ENCODE data around the gene ISYNA1. TPM values are rescaled to one million over a fixed set of nuclear protein-coding genes. Genes with fewer than 3 reads are reported as not detected.

Gene ISYNA1
- total and polyA plus RNA-seq, 4 donors, result 4.7 to 41.9 (median 10.1) TPM

DNA sequence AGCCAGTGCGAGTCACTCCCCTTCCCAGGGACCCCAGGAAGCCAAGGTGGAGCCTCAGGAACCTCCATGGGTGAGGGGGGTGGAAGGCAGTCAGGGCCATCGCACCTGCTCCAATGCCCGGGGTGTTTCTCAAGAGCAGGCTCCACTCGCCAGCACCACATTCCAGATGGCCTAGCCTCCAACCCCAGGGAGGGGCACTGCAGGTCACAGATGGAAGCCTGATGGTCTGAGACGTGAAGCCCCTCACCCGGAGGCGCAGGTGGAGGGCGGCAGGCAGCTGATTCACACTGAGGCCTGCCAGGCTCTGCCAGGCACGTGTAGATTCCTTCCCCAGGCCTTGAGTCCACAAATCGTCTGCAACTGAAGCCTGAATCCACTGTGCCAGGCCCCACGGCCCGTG, 23.0 kb upstream of the ISYNA1 start (continued):
- TF ChIP-seq, protein P1, sequence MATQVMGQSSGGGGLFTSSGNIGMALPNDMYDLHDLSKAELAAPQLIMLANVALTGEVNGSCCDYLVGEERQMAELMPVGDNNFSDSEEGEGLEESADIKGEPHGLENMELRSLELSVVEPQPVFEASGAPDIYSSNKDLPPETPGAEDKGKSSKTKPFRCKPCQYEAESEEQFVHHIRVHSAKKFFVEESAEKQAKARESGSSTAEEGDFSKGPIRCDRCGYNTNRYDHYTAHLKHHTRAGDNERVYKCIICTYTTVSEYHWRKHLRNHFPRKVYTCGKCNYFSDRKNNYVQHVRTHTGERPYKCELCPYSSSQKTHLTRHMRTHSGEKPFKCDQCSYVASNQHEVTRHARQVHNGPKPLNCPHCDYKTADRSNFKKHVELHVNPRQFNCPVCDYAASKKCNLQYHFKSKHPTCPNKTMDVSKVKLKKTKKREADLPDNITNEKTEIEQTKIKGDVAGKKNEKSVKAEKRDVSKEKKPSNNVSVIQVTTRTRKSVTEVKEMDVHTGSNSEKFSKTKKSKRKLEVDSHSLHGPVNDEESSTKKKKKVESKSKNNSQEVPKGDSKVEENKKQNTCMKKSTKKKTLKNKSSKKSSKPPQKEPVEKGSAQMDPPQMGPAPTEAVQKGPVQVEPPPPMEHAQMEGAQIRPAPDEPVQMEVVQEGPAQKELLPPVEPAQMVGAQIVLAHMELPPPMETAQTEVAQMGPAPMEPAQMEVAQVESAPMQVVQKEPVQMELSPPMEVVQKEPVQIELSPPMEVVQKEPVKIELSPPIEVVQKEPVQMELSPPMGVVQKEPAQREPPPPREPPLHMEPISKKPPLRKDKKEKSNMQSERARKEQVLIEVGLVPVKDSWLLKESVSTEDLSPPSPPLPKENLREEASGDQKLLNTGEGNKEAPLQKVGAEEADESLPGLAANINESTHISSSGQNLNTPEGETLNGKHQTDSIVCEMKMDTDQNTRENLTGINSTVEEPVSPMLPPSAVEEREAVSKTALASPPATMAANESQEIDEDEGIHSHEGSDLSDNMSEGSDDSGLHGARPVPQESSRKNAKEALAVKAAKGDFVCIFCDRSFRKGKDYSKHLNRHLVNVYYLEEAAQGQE (IDR thresholded peaks at IDR 0.05), result no peak
- TF ChIP-seq EGR1 (IDR thresholded peaks at IDR 0.05; ENCODE audit: low read depth in 2 of 2) (no peak), SP1 (IDR thresholded peaks at IDR 0.05) (no peak), RAD21 (IDR thresholded peaks at IDR 0.05) (no peak), RXRA (IDR thresholded peaks at IDR 0.05) (no peak), NR2F2 (IDR thresholded peaks at IDR 0.05) (no peak)
- TF ChIP-seq, protein P2, sequence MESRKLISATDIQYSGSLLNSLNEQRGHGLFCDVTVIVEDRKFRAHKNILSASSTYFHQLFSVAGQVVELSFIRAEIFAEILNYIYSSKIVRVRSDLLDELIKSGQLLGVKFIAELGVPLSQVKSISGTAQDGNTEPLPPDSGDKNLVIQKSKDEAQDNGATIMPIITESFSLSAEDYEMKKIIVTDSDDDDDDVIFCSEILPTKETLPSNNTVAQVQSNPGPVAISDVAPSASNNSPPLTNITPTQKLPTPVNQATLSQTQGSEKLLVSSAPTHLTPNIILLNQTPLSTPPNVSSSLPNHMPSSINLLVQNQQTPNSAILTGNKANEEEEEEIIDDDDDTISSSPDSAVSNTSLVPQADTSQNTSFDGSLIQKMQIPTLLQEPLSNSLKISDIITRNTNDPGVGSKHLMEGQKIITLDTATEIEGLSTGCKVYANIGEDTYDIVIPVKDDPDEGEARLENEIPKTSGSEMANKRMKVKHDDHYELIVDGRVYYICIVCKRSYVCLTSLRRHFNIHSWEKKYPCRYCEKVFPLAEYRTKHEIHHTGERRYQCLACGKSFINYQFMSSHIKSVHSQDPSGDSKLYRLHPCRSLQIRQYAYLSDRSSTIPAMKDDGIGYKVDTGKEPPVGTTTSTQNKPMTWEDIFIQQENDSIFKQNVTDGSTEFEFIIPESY (IDR thresholded peaks at IDR 0.05), result no peak

DNA sequence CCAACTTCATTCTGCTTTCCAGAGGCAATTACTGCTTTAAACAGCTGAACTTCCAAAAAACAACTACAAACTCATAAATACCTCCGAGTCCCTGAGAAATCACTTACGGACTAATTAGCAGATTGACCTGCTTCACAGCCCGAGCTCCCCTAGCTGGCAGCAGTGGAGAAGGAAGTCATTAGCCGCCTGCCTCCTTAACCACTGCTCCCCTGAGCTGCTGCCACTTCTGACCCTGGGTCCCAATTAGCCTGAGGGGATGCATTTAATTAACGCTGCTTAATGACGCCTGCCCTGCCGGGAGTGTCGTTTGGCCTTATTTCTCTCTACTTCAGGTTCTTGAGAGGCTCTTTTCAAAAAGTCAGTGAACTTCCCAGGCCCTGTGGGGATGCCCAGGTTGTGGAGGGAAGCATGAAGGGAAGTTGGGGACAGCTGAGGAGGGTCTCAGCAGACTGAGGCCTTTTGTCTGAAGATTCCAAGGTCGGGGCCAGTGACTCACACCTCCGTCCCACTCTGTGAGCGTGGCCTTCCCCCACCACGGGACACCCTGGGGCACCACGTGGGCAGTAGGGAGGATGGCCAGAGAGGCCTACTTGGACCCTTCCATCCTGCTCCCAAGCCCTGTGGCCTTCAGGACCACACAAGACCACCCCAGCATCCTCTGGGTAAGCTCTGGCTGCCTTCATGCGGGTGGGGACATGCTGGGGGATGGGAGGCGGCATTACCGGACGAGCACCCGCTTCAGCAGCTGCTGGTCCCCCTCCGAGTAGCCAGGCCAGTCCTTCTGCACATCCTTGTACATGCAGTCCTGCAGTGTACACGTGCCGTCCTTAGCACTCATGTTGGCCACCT, 19.8 kb upstream of the ISYNA1 start:
- WGBS, result 89% methylated on average over 21 of the region's 21 CpGs
- Histone ChIP-seq H3K27me3 (ENCODE audit: control insufficient read depth in 4 of 4, insufficient read depth in 4 of 4, low read length in 3 of 4) (no peaks in the 10 kb centered on the region), H3K4me3 (ENCODE audit: low read depth in 1 of 3, low read length in 3 of 3) (no peak overlapping the region), H3K36me3 (ENCODE audit: control insufficient read depth in 4 of 4, insufficient read depth in 3 of 4, low read depth in 1 of 4, low read length in 3 of 4) (peaks cover 9 to 44% (median 13%) of the 10 kb centered on the region in 4 donors), H3K4me1 (ENCODE audit: control insufficient read depth in 4 of 4, insufficient read depth in 4 of 4, low read length in 3 of 4) (peaks cover 4 to 12% (median 6%) of the 10 kb centered on the region in 4 donors), H3K27ac (ENCODE audit: low read depth in 1 of 2, low read length in 2 of 2) (no peak overlapping the region), H3K9ac (ENCODE audit: low read depth in 1 of 2, low read length in 2 of 2) (no peak overlapping the region), H3K9me3 (ENCODE audit: control insufficient read depth in 4 of 4, low read length in 3 of 4) (no peaks in the 10 kb centered on the region)
- TF ChIP-seq FOXA2 (IDR thresholded peaks at IDR 0.05) (no peak), YY1 (IDR thresholded peaks at IDR 0.05) (no peak), FOXA1 (IDR thresholded peaks at IDR 0.05) (no peak), JUND (IDR thresholded peaks at IDR 0.05) (no peak), RXRA (IDR thresholded peaks at IDR 0.05) (no peak), EGR1 (IDR thresholded peaks at IDR 0.05; ENCODE audit: low read depth in 2 of 2) (no peak)
- TF ChIP-seq, protein P1 (IDR thresholded peaks at IDR 0.05), result no peak
- DNase-seq (ENCODE audit: low spot score), result no peak

All from liver (tissue), 9 donors.